Suppressor macrophage (primary cell): ENCODE data around the gene C3orf22.
A peak's percentile ranks its signal among the peaks of the same experiment; 100 is the strongest.

ENCODE experiments used
- DNase-seq, 4 experiments: peaks; one replicate each; pipeline ENCODE4 v3.0.0-alpha.2; 2020 to 2022

Gene C3orf22

GRCh38 chr3:126556637-126557414 is 1.9 kb downstream of the C3orf22 start:
- no peak for DNase-seq

GRCh38 chr3:126555795-126556636 is 2.7 kb downstream of the C3orf22 start:
- DNase-seq = no peak

- DNase-seq = no peak
Measured at GRCh38 chr3:126554560-126555525, 3.9 kb downstream of the C3orf22 start.

GRCh38 chr3:126553284-126554084 is 5.2 kb downstream of the C3orf22 start:
- DNase-seq = no peak

- no peak for DNase-seq
Measured at GRCh38 chr3:126552688-126553283, 5.9 kb downstream of the C3orf22 start.

- DNase-seq = no peak
Measured at GRCh38 chr3:126551839-126552687, 6.7 kb downstream of the C3orf22 start.

GRCh38 chr3:126551121-126551838 is 7.5 kb downstream of the C3orf22 start:
- DNase-seq = no peak

GRCh38 chr3:126550488-126551051 is 8.2 kb downstream of the C3orf22 start:
- DNase-seq = no peak

- DNase-seq = no peak
Measured at GRCh38 chr3:126549861-126550487, 8.8 kb downstream of the C3orf22 start.

GRCh38 chr3:126548556-126549466 is 9.9 kb downstream of the C3orf22 start:
- no peak for DNase-seq

- DNase-seq = peak; percentile 62 to 91 (median 78)
Measured at GRCh38 chr3:126547721-126548120, 11.0 kb downstream of the C3orf22 start.

- DNase-seq = no peak
Measured at GRCh38 chr3:126546549-126547239, 12.0 kb downstream of the C3orf22 start.

GRCh38 chr3:126546013-126546412 is 12.7 kb downstream of the C3orf22 start:
- no peak for DNase-seq

GRCh38 chr3:126545544-126545943 is 13.2 kb downstream of the C3orf22 start:
- DNase-seq = no peak

- peak in 2 of 4 experiments; percentile 39 to 56 for DNase-seq
Measured at GRCh38 chr3:126544596-126545281, 14.0 kb downstream of the C3orf22 start.

GRCh38 chr3:126543457-126544061 is 15.2 kb downstream of the C3orf22 start:
- no peak for DNase-seq
